Measurements from ENCODE around the gene PTPRK. TPM values are rescaled to one million over a fixed set of nuclear protein-coding genes. Genes with fewer than 3 reads are reported as not detected.

PTPRK gene
- total and polyA plus RNA-seq, 2 of the 8 experiments (the other 6 are each of a cell fraction or from before 2014, with no cell fraction given): 11.4 to 47.3 TPM

- Histone ChIP-seq H3K4ac (replicated peaks; ENCODE audit: insufficient read length, low read depth, low read length) (no peak overlapping the region), H3K4me1 (replicated peaks in 1 of 4; ENCODE audit: control insufficient read depth in 3 of 4, insufficient read depth in 4 of 4, low read length in 3 of 4) (no peaks in the 10 kb centered on the region), H3K18ac (ENCODE audit: extremely low read depth, low read length) (no peak overlapping the region), H2AK5ac (ENCODE audit: low read depth, low read length) (no peak overlapping the region), H3K56ac (replicated peaks; ENCODE audit: insufficient read length, low read depth, low read length) (no peak overlapping the region), H2BK20ac (ENCODE audit: low read length) (no peak overlapping the region), H2BK120ac (replicated peaks; ENCODE audit: low read depth, low read length) (no peak overlapping the region), H3K14ac (ENCODE audit: insufficient read length) (no peak overlapping the region), H3K79me1 (ENCODE audit: low read depth, low read length) (no peaks in the 10 kb centered on the region), H4K5ac (ENCODE audit: insufficient read length, low read depth, low read length) (no peak overlapping the region), H3K27me3 (replicated peaks in 1 of 4; ENCODE audit: control insufficient read depth in 3 of 4, extremely low read depth in 1 of 4, insufficient read depth in 3 of 4, low read length in 3 of 4) (peaks cover 0 to 1% (median 0%) of the 10 kb centered on the region in 4 experiments; a peak in 1 of 7 replicates), H3K79me2 (ENCODE audit: control insufficient read depth in 1 of 2, insufficient read depth in 2 of 2, low read length in 2 of 2) (no peaks in the 10 kb centered on the region; a peak in 1 of 4 replicates), H3K36me3 (ENCODE audit: control insufficient read depth in 2 of 4, insufficient read depth in 4 of 4, low read length in 3 of 4) (peaks cover 0 to 14% (median 4%) of the 10 kb centered on the region in 4 experiments; a peak in 4 of 8 replicates), H3K9ac (replicated peaks in 1 of 4; ENCODE audit: extremely low read depth in 1 of 4, low read depth in 3 of 4, low read length in 3 of 4) (no peak overlapping the region), H3K9me3 (ENCODE audit: insufficient read depth in 2 of 2, low read depth in 1 of 2, low read length in 1 of 2) (peaks cover 23 to 26% of the 10 kb centered on the region in 2 experiments), H2BK12ac (ENCODE audit: low read depth, low read length) (no peak overlapping the region), H4K8ac (ENCODE audit: extremely low read depth, insufficient read depth, low read length) (no peak overlapping the region), H2AFZ (ENCODE audit: low read length) (no peak overlapping the region), H4K20me1 (replicated peaks in 1 of 2; ENCODE audit: control insufficient read depth in 1 of 2, insufficient read depth in 2 of 2, low read length in 2 of 2) (no peaks in the 10 kb centered on the region), H3K27ac (ENCODE audit: low read depth, low read length) (no peak overlapping the region), H4K91ac (replicated peaks; ENCODE audit: insufficient read length, low read length) (no peak overlapping the region), H3K23me2 (ENCODE audit: low read depth, low read length) (no peaks in the 10 kb centered on the region), H2BK5ac (ENCODE audit: low read depth, low read length) (no peak overlapping the region), H3K23ac (ENCODE audit: insufficient read length) (no peak overlapping the region), H2BK15ac (ENCODE audit: low read length) (no peak overlapping the region), H3K4me3 (ENCODE audit: extremely low read depth in 1 of 4, insufficient read depth in 2 of 4, low read depth in 3 of 4, low read length in 4 of 4) (no peak overlapping the region), H3K4me2 (ENCODE audit: insufficient read depth in 1 of 2, low read depth in 2 of 2, low read length in 2 of 2) (no peak overlapping the region)
- DNase-seq (ENCODE audit: low read depth in 1 of 2, low spot score in 2 of 2): no peak
- no peak for FAIRE-seq
- CTCF ChIA-PET (ENCODE audit: partially characterized antibody): no interaction called here
- POLR2A ChIA-PET (ENCODE audit: partially characterized antibody): no interaction called here
- no peak for TF ChIP-seq KDM4A (IDR thresholded peaks at IDR 0.05; ENCODE audit: low read depth, low read length, severe bottlenecking)
- TF ChIP-seq, protein P1, sequence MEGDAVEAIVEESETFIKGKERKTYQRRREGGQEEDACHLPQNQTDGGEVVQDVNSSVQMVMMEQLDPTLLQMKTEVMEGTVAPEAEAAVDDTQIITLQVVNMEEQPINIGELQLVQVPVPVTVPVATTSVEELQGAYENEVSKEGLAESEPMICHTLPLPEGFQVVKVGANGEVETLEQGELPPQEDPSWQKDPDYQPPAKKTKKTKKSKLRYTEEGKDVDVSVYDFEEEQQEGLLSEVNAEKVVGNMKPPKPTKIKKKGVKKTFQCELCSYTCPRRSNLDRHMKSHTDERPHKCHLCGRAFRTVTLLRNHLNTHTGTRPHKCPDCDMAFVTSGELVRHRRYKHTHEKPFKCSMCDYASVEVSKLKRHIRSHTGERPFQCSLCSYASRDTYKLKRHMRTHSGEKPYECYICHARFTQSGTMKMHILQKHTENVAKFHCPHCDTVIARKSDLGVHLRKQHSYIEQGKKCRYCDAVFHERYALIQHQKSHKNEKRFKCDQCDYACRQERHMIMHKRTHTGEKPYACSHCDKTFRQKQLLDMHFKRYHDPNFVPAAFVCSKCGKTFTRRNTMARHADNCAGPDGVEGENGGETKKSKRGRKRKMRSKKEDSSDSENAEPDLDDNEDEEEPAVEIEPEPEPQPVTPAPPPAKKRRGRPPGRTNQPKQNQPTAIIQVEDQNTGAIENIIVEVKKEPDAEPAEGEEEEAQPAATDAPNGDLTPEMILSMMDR (IDR thresholded peaks at IDR 0.05; ENCODE audit: control extremely low read depth in 1 of 3, insufficient read depth in 1 of 3, low read depth in 1 of 3, low read length in 3 of 3): no peak
- no peak for TF ChIP-seq SIN3A (conservative IDR thresholded peaks at IDR 0.05 in 1 of 2, IDR thresholded peaks at IDR 0.05 in 1 of 2; ENCODE audit: low read depth in 1 of 2, low read length in 2 of 2)
- TF ChIP-seq CTBP2 (IDR thresholded peaks at IDR 0.05; ENCODE audit: borderline replicate concordance, insufficient read depth, insufficient read length, low read length): no peak
- no peak for TF ChIP-seq TAF7 (optimal IDR thresholded peaks at IDR 0.05; ENCODE audit: borderline replicate concordance, low read depth, low read length)
- no peak for TF ChIP-seq BACH1 (IDR thresholded peaks at IDR 0.05; ENCODE audit: low read length)
- TF ChIP-seq SIRT6 (IDR thresholded peaks at IDR 0.05; ENCODE audit: low read length): no peak
- no peak for TF ChIP-seq RBBP5 (IDR thresholded peaks at IDR 0.05; ENCODE audit: borderline replicate concordance, low read depth, low read length)
- TF ChIP-seq FOSL1 (IDR thresholded peaks at IDR 0.05; ENCODE audit: insufficient read depth, low read depth, low read length): no peak
Measured at GRCh38 chr6:128379577-128379976, 140.8 kb downstream of the PTPRK start.
